Thoracic aorta (tissue), 2 donors: ENCODE results near the gene GRIK4. TPM values are rescaled to one million over a fixed set of nuclear protein-coding genes. Genes with fewer than 3 reads are reported as not detected.

ENCODE experiments used
- ATAC-seq: fragments of 150-250 bp; one replicate; pipeline ENCODE4 v1.8.0; 2017; ENCODE audit warnings: low read depth; ENCODE audit not compliant: insufficient number of reproducible peaks, low FRiP score
- DNase-seq: peaks from one replicate; pipeline ENCODE4 v3.0.0-alpha.2; 2020; ENCODE audit warnings: low spot score
- H3K27ac ChIP-seq, 2 donors: fragments of 200-600 bp; sonication (generic); 1 replicate in 1 of 2; 2 replicates in 1 of 2; pipeline ENCODE4 v1.5.1; 2016; ENCODE audit warnings: mild to moderate bottlenecking in 2 of 2, moderate library complexity in 2 of 2
- H3K27me3 ChIP-seq: fragments of 200-600 bp; sonication (generic); replicated peaks from 2 replicates; pipeline ENCODE4 v1.6.0; 2016; ENCODE audit warnings: mild to moderate bottlenecking; ENCODE audit not compliant: insufficient read depth
- H3K36me3 ChIP-seq: fragments of 200-600 bp; sonication (generic); one replicate; pipeline ENCODE4 v1.5.1; 2016
- H3K4me1 ChIP-seq, 2 donors: fragments of 200-600 bp; sonication (generic); 1 replicate in 1 of 2; 2 replicates in 1 of 2; pipeline versions ENCODE4 v1.5.1 to v1.6.0; 2016; ENCODE audit warnings: low read depth in 2 of 2, mild to moderate bottlenecking in 1 of 2; ENCODE audit not compliant: control insufficient read depth in 1 of 2
- H3K4me3 ChIP-seq: fragments of 200-600 bp; sonication (generic); 2 replicates; pipeline ENCODE4 v1.5.1; 2016; ENCODE audit warnings: mild to moderate bottlenecking
- H3K9me3 ChIP-seq: fragments of 200-600 bp; sonication (generic); 2 replicates; pipeline ENCODE4 v1.5.1; 2016
- total RNA-seq, 2 donors: library from RNA; depleted of rRNA; stranded (reverse); fragments of >200 nt; gene quantifications; one replicate each; pipeline versions ENCODE4 v1.1.0 to v1.2.3, GENCODE V29; 2016
- TF ChIP-seq, protein P1 (sequence below): fragments of 200-600 bp; sonication (generic); IDR thresholded peaks from one replicate; pipeline ENCODE4 v1.5.1; 2019; ENCODE audit warnings: antibody characterized with exemption

GRIK4 gene
- total RNA-seq, 2 donors from 2014 or later = not detected

DNA sequence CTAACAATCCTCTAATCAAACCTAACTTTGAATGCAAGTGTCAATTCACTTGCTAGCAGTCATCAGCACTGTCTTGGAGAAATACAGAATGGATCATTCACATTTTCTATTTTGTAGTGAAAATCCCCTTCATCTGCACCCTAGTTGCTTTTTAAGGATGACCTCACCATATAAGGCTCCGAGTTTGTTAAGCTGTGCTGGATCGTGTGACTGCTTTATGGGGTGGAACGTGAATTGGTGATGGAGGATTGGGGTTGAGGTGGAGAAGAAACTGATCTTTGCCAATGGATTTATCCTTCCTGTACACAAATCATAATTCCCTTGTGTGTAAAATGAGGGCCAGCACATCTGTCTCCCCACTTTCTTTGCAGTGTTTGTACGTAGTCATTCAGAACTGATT, 426.7 kb downstream of the GRIK4 start:
- Histone ChIP-seq H3K4me3 (no peak overlapping the region), H3K27me3 (no peaks in the 10 kb centered on the region), H3K27ac (no peak overlapping the region), H3K4me1 (no peaks in the 10 kb centered on the region), H3K36me3 (no peaks in the 10 kb centered on the region), H3K9me3 (no peaks in the 10 kb centered on the region)
- DNase-seq = no peak
- TF ChIP-seq, protein P1, sequence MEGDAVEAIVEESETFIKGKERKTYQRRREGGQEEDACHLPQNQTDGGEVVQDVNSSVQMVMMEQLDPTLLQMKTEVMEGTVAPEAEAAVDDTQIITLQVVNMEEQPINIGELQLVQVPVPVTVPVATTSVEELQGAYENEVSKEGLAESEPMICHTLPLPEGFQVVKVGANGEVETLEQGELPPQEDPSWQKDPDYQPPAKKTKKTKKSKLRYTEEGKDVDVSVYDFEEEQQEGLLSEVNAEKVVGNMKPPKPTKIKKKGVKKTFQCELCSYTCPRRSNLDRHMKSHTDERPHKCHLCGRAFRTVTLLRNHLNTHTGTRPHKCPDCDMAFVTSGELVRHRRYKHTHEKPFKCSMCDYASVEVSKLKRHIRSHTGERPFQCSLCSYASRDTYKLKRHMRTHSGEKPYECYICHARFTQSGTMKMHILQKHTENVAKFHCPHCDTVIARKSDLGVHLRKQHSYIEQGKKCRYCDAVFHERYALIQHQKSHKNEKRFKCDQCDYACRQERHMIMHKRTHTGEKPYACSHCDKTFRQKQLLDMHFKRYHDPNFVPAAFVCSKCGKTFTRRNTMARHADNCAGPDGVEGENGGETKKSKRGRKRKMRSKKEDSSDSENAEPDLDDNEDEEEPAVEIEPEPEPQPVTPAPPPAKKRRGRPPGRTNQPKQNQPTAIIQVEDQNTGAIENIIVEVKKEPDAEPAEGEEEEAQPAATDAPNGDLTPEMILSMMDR = no peak
- ATAC-seq = no peak

- Histone ChIP-seq H3K4me1 (no peaks in the 10 kb centered on the region), H3K4me3 (no peak overlapping the region), H3K27me3 (no peaks in the 10 kb centered on the region), H3K9me3 (peaks cover 4% of the 10 kb centered on the region), H3K27ac (no peak overlapping the region), H3K36me3 (no peaks in the 10 kb centered on the region)
- TF ChIP-seq, protein P1 = no peak
- ATAC-seq (no peak), DNase-seq (no peak)
These were observed 428.8 kb downstream of the GRIK4 start for GRCh38 chr11:120940160-120940848.

GRCh38 chr11:120941000-120941399, 429.5 kb downstream of the GRIK4 start:
- Histone ChIP-seq H3K4me3 (no peak overlapping the region), H3K9me3 (peaks cover 4% of the 10 kb centered on the region), H3K36me3 (no peaks in the 10 kb centered on the region), H3K27me3 (no peaks in the 10 kb centered on the region), H3K27ac (no peak overlapping the region), H3K4me1 (no peaks in the 10 kb centered on the region)
- DNase-seq (no peak), ATAC-seq (no peak)
- TF ChIP-seq, protein P1 = no peak

DNA sequence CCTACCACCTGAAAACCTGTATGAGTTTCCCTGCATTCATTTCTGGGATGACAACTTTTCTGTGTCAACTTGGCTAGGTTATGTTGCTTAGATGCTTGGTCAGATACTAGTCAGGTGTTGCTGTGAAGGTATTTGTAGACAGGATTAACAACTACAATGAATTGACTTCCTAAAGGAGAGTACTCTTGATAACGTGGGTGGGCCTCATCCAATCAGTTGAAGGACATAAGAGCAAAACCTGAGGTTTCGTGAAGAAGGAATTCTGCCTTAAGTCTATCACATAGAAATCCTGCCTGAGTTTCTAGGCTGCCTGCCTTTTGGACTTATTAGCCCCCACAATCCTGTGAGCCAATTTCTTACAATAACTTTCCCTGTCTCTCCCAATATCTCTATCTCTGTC, 431.2 kb downstream of the GRIK4 start:
- Histone ChIP-seq H3K4me3 (no peak overlapping the region), H3K4me1 (no peaks in the 10 kb centered on the region), H3K27ac (no peak overlapping the region), H3K9me3 (peaks cover 4% of the 10 kb centered on the region), H3K36me3 (no peaks in the 10 kb centered on the region), H3K27me3 (no peaks in the 10 kb centered on the region)
- no peak for ATAC-seq
- no peak for DNase-seq
- TF ChIP-seq, protein P1 = no peak

DNA sequence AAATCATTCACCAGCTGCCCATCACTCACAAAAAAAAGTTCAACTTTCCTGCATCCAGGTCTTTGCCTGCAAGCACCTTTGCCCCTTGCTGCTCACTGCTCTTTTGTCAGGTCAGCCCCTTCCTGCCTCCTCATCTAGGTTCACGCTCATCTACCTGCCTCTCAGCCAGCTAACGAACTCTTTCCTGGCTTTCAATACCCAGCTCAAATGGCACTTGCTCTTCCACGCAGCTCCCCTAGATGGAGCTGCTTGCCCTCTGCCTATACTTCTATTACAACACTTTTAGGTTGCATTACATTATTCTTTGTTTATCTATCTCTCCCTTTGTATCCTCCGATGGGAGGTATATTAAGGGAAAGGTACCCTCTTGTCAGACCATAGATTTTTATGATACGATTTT, 433.5 kb downstream of the GRIK4 start:
- DNase-seq (no peak), ATAC-seq (no peak)
- TF ChIP-seq, protein P1 = no peak
- peaks cover 4% of the 10 kb centered on the region for H3K9me3 ChIP-seq
- H3K4me1 ChIP-seq = no peaks in the 10 kb centered on the region
- H3K27me3 ChIP-seq = no peaks in the 10 kb centered on the region
- H3K27ac ChIP-seq = no peak overlapping the region
- H3K4me3 ChIP-seq = no peak overlapping the region
- no peaks in the 10 kb centered on the region for H3K36me3 ChIP-seq
